ENCODE results near the gene SURF4. TPM values are rescaled to one million over a fixed set of nuclear protein-coding genes. Genes with fewer than 3 reads are reported as not detected.

Gene SURF4
- polyA plus RNA-seq, 4 donors = 159 to 184 (median 178) TPM

Other genes with a start within 250 kb of the SURF4 start
- gene GBGT1, start 212.1 kb downstream of the SURF4 start, polyA plus RNA-seq (ENCODE audit: insufficient read length in 4 of 4) = 1 to 10 TPM; 1.8 to 4.7 (median 2.4) TPM
- gene OBP2B, start 166.8 kb downstream of the SURF4 start, polyA plus RNA-seq (ENCODE audit: insufficient read length in 4 of 4) = under 1 TPM in 2 of 4 donors, not detected in 2; 0.29 to 0.32 TPM
- 10 to 100 TPM in 3 of 4 donors, 1 to 10 TPM in 1; 3.0 to 29.2 (median 15.2) TPM for gene ABO, start 100.9 kb downstream of the SURF4 start, polyA plus RNA-seq (ENCODE audit: insufficient read length in 4 of 4)
- 10 to 100 TPM; 21.1 to 36.9 (median 26.7) TPM for gene SURF6, start 39.9 kb downstream of the SURF4 start, polyA plus RNA-seq (ENCODE audit: insufficient read length in 4 of 4)
- gene MED22, start 27.9 kb downstream of the SURF4 start, polyA plus RNA-seq (ENCODE audit: insufficient read length in 4 of 4) = 10 to 100 TPM; 24.2 to 29.9 (median 24.8) TPM
- 1,000 to 10,000 TPM; 2,222 to 2,557 (median 2,398) TPM for gene RPL7A, start 27.8 kb downstream of the SURF4 start, polyA plus RNA-seq (ENCODE audit: insufficient read length in 4 of 4)
- 10 to 100 TPM; 22.0 to 50.5 (median 38.9) TPM for gene SURF1, start 19.6 kb downstream of the SURF4 start, polyA plus RNA-seq (ENCODE audit: insufficient read length in 4 of 4)
- 10 to 100 TPM; 12.4 to 25.6 (median 20.9) TPM for gene SURF2, start 19.5 kb downstream of the SURF4 start, polyA plus RNA-seq (ENCODE audit: insufficient read length in 4 of 4)
- 1 to 10 TPM; 2.9 to 6.7 (median 4.5) TPM for gene STKLD1, start 306 bp upstream of the SURF4 start, polyA plus RNA-seq (ENCODE audit: insufficient read length in 4 of 4)
- 10 to 100 TPM; 23.2 to 30.3 (median 27.7) TPM for gene REXO4, start 42.0 kb upstream of the SURF4 start, polyA plus RNA-seq (ENCODE audit: insufficient read length in 4 of 4)
- 10 to 100 TPM in 1 of 4 donors, 1 to 10 TPM in 3; 7.1 to 14.0 (median 7.6) TPM for gene ADAMTS13, start 46.3 kb upstream of the SURF4 start, polyA plus RNA-seq (ENCODE audit: insufficient read length in 4 of 4)
- gene CACFD1, start 83.9 kb upstream of the SURF4 start, polyA plus RNA-seq (ENCODE audit: insufficient read length in 4 of 4) = 10 to 100 TPM; 16.6 to 36.6 (median 28.5) TPM
- 1 to 10 TPM in 3 of 4 donors, under 1 TPM in 1; 0.76 to 1.8 (median 1.5) TPM for gene SLC2A6, start 103.0 kb upstream of the SURF4 start, polyA plus RNA-seq (ENCODE audit: insufficient read length in 4 of 4)
- under 1 TPM in 1 of 4 donors, not detected in 3; 0.22 TPM for gene MYMK, start 148.9 kb upstream of the SURF4 start, polyA plus RNA-seq (ENCODE audit: insufficient read length in 4 of 4)
- gene ADAMTSL2, start 158.6 kb upstream of the SURF4 start, polyA plus RNA-seq (ENCODE audit: insufficient read length in 4 of 4) = 10 to 100 TPM in 1 of 4 donors, 1 to 10 TPM in 3; 1.7 to 38.7 (median 2.5) TPM
- gene FAM163B, start 233.3 kb upstream of the SURF4 start, polyA plus RNA-seq (ENCODE audit: insufficient read length in 4 of 4) = under 1 TPM in 2 of 4 donors, not detected in 2; 0.19 to 0.42 TPM